Breast epithelium (tissue), 4 donors: ENCODE measurements around the gene CRYBG1. TPM values are rescaled to one million over a fixed set of nuclear protein-coding genes. Genes with fewer than 3 reads are reported as not detected.

Source experiments
- DNase-seq, 2 donors: peaks; one replicate each; pipeline ENCODE4 v3.0.0-alpha.2; 2019; ENCODE audit warnings: low spot score in 2 of 2
- H3K27ac ChIP-seq, 2 donors: fragments of 200-600 bp; sonication (generic) in 1 of 2; one replicate each; pipeline ENCODE4 v1.5.1; 2016 to 2019; ENCODE audit warnings: mild to moderate bottlenecking in 1 of 2
- H3K27me3 ChIP-seq, 2 donors: fragments of 200-600 bp; sonication (generic) in 1 of 2; one replicate each; pipeline versions ENCODE4 v1.5.1 to v1.6.0; 2017 to 2019; ENCODE audit warnings: control low read depth in 1 of 2, mild to moderate bottlenecking in 1 of 2
- H3K36me3 ChIP-seq: fragments of 200-600 bp; one replicate; pipeline ENCODE4 v1.5.1; 2019
- H3K4me1 ChIP-seq, 2 donors: fragments of 200-600 bp; sonication (generic); one replicate each; pipeline ENCODE4 v1.5.1; 2016 to 2019; ENCODE audit warnings: control low read depth in 1 of 2
- H3K4me3 ChIP-seq, 3 donors: fragments of 200-600 bp; sonication (generic); 1 replicate in 2 of 3; 2 replicates in 1 of 3; pipeline ENCODE4 v1.5.1; 2016 to 2019; ENCODE audit warnings: mild to moderate bottlenecking in 3 of 3, moderate library complexity in 2 of 3
- H3K9me3 ChIP-seq, 2 donors: fragments of 200-600 bp; sonication (generic) in 1 of 2; one replicate each; pipeline ENCODE4 v1.5.1; 2016 to 2019; ENCODE audit warnings: control low read depth in 1 of 2
- POLR2A ChIP-seq: fragments of 450-650 bp; IDR thresholded peaks from one replicate; pipeline ENCODE4 v1.6.1; 2016; ENCODE audit warnings: antibody characterized with exemption, mild to moderate bottlenecking, moderate library complexity
- POLR2AphosphoS5 ChIP-seq, 3 donors: sonication (generic); formaldehyde crosslinking; IDR thresholded peaks; one replicate each; pipeline ENCODE4 v1.6.1; 2017; ENCODE audit warnings: antibody characterized with exemption in 3 of 3
- intact Hi-C: fragments of 100-400 bp; cut with DNase I; formaldehyde crosslinking; loops from one replicate; pipeline ENCODE4 v1.15.1; 2023; ENCODE audit warnings: low total_unique reads
- total RNA-seq, 3 donors: library from RNA; depleted of rRNA; stranded (reverse); fragments of >200 nt; gene quantifications; one replicate each; pipeline ENCODE4 v1.1.0, GENCODE V29; 2016
- TF ChIP-seq, protein P1 (sequence below), 3 donors: fragments of 450-650 bp; IDR thresholded peaks; one replicate each; pipeline ENCODE4 v1.5.1; 2016 to 2017; ENCODE audit warnings: antibody characterized with exemption in 3 of 3, mild to moderate bottlenecking in 3 of 3, moderate library complexity in 3 of 3

Gene CRYBG1
- total RNA-seq, 3 donors from 2014 or later: 30.9 to 142 (median 38.3) TPM

DNA sequence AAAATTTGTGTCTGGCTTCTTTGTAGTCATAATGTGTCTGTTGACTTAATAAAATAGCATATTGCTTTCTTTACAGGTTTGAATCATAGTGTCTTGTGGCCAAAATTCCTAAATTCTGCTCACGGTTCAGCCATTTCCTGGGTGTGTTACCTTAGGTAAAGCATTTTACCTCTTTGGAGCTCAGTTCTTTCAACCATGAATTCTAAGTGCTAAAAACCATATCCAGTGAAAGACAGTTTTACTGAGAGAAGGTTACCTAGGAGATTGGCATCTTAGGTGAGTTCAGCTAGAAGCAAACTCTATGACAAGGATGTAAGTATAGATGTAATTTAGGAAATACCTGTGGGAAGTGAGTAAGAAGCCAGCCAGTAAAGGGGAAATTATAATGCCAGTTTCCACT lies 20.7 kb downstream of the CRYBG1 start:
- Histone ChIP-seq H3K27me3 (no peaks in the 10 kb centered on the region), H3K4me1 (peaks cover 0 to 6% of the 10 kb centered on the region in 2 donors), H3K36me3 (no peaks in the 10 kb centered on the region), H3K4me3 (no peak overlapping the region), H3K9me3 (no peaks in the 10 kb centered on the region), H3K27ac (peak overlapping the region; percentile 21 to 61)
- TF ChIP-seq, protein P1, sequence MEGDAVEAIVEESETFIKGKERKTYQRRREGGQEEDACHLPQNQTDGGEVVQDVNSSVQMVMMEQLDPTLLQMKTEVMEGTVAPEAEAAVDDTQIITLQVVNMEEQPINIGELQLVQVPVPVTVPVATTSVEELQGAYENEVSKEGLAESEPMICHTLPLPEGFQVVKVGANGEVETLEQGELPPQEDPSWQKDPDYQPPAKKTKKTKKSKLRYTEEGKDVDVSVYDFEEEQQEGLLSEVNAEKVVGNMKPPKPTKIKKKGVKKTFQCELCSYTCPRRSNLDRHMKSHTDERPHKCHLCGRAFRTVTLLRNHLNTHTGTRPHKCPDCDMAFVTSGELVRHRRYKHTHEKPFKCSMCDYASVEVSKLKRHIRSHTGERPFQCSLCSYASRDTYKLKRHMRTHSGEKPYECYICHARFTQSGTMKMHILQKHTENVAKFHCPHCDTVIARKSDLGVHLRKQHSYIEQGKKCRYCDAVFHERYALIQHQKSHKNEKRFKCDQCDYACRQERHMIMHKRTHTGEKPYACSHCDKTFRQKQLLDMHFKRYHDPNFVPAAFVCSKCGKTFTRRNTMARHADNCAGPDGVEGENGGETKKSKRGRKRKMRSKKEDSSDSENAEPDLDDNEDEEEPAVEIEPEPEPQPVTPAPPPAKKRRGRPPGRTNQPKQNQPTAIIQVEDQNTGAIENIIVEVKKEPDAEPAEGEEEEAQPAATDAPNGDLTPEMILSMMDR (IDR thresholded peaks at IDR 0.05): no peak
- TF ChIP-seq POLR2A (no peak), POLR2AphosphoS5 (IDR thresholded peaks at IDR 0.05) (no peak)
- no peak for DNase-seq
- intact Hi-C loops: no loop called here

DNA sequence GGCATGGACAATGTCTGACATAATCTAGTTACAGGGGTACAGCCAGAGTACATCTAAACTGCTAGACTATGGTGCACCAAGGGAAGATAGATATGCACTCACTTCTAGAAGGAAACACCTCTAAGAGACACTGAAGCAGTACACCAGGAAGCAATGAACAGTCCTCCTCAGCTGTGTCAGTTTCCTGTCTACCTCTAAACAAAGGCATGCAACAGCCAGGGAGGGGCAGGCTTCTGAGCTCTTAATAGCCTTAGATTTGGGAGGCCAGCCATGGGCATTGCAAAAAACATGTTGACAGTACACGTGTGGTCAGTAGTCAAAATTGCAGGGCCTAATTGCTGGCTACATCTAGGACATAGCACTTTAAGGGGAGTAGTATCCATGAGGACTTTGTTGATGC lies 21.4 kb downstream of the CRYBG1 start:
- TF ChIP-seq POLR2A: no peak
- no peak for TF ChIP-seq POLR2AphosphoS5 (IDR thresholded peaks at IDR 0.05)
- TF ChIP-seq, protein P1 (IDR thresholded peaks at IDR 0.05): no peak
- Histone ChIP-seq H3K36me3 (no peaks in the 10 kb centered on the region), H3K4me3 (no peak overlapping the region), H3K27ac (peak overlapping the region; percentile 21 to 61), H3K27me3 (no peaks in the 10 kb centered on the region), H3K9me3 (no peaks in the 10 kb centered on the region), H3K4me1 (no peaks in the 10 kb centered on the region)
- intact Hi-C loops: no loop called here
- DNase-seq: peak in 1 of 2 donors; percentile 61

DNA sequence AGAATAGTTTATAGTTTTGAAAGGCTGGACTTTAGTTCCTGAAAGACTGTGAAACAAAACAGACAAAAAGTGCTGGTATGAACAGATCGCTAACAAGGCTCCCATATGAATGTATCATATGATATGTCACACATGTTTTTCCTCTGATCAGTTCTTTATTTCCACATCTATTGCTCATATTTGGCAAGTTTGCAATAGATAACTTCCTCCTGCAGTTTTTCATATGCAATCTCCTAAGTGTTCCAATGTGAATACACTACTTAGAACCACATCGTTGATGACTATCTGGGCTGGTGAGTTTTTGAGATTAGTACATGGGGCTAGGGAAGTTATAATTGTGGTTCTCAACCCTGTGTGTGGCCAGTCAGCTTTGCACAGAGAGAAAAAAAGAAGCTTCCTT lies 23.1 kb downstream of the CRYBG1 start:
- no peak for DNase-seq
- TF ChIP-seq POLR2A (no peak), POLR2AphosphoS5 (IDR thresholded peaks at IDR 0.05) (no peak)
- TF ChIP-seq, protein P1 (IDR thresholded peaks at IDR 0.05): no peak
- no peaks in the 10 kb centered on the region for H3K9me3 ChIP-seq
- no peak overlapping the region for H3K27ac ChIP-seq
- H3K4me1 ChIP-seq: no peaks in the 10 kb centered on the region
- H3K27me3 ChIP-seq: no peaks in the 10 kb centered on the region
- no peaks in the 10 kb centered on the region for H3K36me3 ChIP-seq
- no peak overlapping the region for H3K4me3 ChIP-seq
- intact Hi-C loops: no loop called here

DNA sequence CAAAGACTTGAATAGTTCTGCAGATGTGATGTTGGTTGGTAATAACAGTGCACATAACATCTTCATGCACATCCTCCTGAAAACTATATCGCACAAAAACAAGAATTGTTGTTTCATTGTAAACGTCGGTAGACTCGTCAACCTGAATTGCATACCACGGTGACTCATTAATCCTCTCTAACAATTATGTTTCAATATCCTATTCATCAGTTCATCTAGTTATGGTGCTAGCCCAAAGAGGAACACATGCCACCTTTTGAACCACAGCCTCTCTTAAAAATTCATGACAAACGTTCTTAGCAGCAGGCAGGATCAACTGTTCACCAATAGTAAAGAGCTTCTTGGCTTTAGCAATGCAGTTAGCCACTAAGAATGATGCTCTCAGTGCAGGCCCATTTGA lies 25.0 kb downstream of the CRYBG1 start:
- TF ChIP-seq, protein P1 (IDR thresholded peaks at IDR 0.05): no peak
- TF ChIP-seq POLR2AphosphoS5 (IDR thresholded peaks at IDR 0.05): no peak
- TF ChIP-seq POLR2A: no peak
- no peak for DNase-seq
- intact Hi-C loops: no loop called here
- Histone ChIP-seq H3K4me3 (no peak overlapping the region), H3K27me3 (no peaks in the 10 kb centered on the region), H3K36me3 (no peaks in the 10 kb centered on the region), H3K27ac (peak overlapping the region in 1 of 2 donors; percentile 8), H3K4me1 (no peaks in the 10 kb centered on the region), H3K9me3 (no peaks in the 10 kb centered on the region)

DNA sequence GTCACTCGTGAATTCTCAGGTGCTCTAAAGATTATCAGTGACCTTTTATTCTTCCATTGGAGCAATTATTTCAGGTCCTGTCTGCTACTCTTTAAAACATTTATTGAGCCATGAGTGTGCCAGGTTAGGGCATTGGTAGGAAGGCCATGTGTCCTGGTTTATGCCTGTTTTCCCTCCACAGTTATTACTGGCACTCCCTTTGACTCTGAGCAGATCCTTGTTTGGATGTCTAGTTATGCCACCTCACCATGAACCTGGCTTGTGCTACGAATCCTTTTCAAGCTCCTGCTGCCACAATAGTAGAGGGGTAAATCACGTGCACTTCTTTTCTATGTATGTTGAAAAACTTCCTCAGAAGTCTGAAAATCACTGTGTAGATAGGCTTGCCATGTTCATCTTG lies 27.4 kb downstream of the CRYBG1 start:
- Histone ChIP-seq H3K27ac (peak overlapping the region; percentile 72 to 84), H3K4me3 (no peak overlapping the region), H3K4me1 (no peaks in the 10 kb centered on the region), H3K36me3 (no peaks in the 10 kb centered on the region), H3K27me3 (no peaks in the 10 kb centered on the region), H3K9me3 (no peaks in the 10 kb centered on the region)
- intact Hi-C loops: no loop called here
- TF ChIP-seq POLR2A (no peak), POLR2AphosphoS5 (IDR thresholded peaks at IDR 0.05) (no peak)
- TF ChIP-seq, protein P1 (IDR thresholded peaks at IDR 0.05): no peak
- DNase-seq: no peak
